Panc1 (cell line): Measurements from ENCODE around the gene DFFB. TPM values are rescaled to one million over a fixed set of nuclear protein-coding genes. Genes with fewer than 3 reads are reported as not detected.
"Not testable (repeated sequence)": the region's sequence is repeated elsewhere in the genome, so short reads cannot be mapped to it uniquely, and the experiment has no call there.

Experiments used
- ATAC-seq: fragments of 200-7000 bp; cut with Tn5 transposase; 2 replicates; pipeline ENCODE4 v1.9.1; 2020; ENCODE audit warnings: mild to moderate bottlenecking, moderate library complexity
- BruUV-seq: library from RNA; stranded (reverse); fragments of 400-500 nt; replicated peaks from 2 replicates; lab custom pipeline; 2021; lab: Mats Ljungman, UMichigan
- CTCF ChIA-PET: fragments of 300-600 bp; sonication (Branson Sonifier 250); formaldehyde crosslinking; loops from one replicate; lab custom pipeline; 2022; ENCODE audit warnings: antibody characterized with exemption; lab: Charles Lee
- POLR2A ChIA-PET: fragments of 300-600 bp; sonication (Branson Sonifier 250); formaldehyde crosslinking; loops from one replicate; lab custom pipeline; 2022; ENCODE audit warnings: antibody characterized with exemption; lab: Charles Lee
- DNase-seq: peaks from one replicate; pipeline ENCODE4 v3.0.0-alpha.2; 2010; ENCODE audit warnings: low read depth, low spot score
- H3K27ac ChIP-seq: 2 replicates; pipeline ENCODE4 v1.5.1; 2011; ENCODE audit warnings: mild to moderate bottlenecking, low read length, inconsistent platforms
- H3K27me3 ChIP-seq: fragments of 200-500 bp; sonication (Bioruptor generic); 2 replicates; pipeline ENCODE4 v1.6.0; 2014; ENCODE audit warnings: low read length, inconsistent platforms; ENCODE audit not compliant: control insufficient read depth, insufficient read depth
- H3K36me3 ChIP-seq: fragments of 200-500 bp; sonication (Bioruptor generic); 2 replicates; pipeline ENCODE4 v1.5.1; 2014; ENCODE audit warnings: inconsistent platforms, mild to moderate bottlenecking, low read length, moderate library complexity; ENCODE audit not compliant: control insufficient read depth, insufficient read depth
- H3K4me1 ChIP-seq: 2 replicates; pipeline ENCODE4 v1.5.1; 2011; ENCODE audit warnings: inconsistent platforms, mild to moderate bottlenecking, low read length, moderate library complexity; ENCODE audit not compliant: control insufficient read depth, insufficient read depth
- H3K4me3 ChIP-seq, 2 experiments: 2 replicates each; pipeline ENCODE4 v1.5.1; 2011 to 2012; ENCODE audit warnings: low read depth in 2 of 2, low read length in 2 of 2, mild to moderate bottlenecking in 2 of 2, inconsistent platforms in 1 of 2, moderate library complexity in 1 of 2
- H3K9me3 ChIP-seq: fragments of 200-500 bp; sonication (Bioruptor generic); 2 replicates; pipeline ENCODE4 v1.5.1; 2014; ENCODE audit warnings: low read depth, mild to moderate bottlenecking, inconsistent platforms, low read length, moderate library complexity; ENCODE audit not compliant: control insufficient read depth, insufficient read depth
- CTCF ChIP-seq: fragments of 450-650 bp; IDR thresholded peaks from 2 replicates; pipeline ENCODE4 v1.5.1; 2017; ENCODE audit warnings: mild to moderate bottlenecking
- POLR2AphosphoS5 ChIP-seq: IDR thresholded peaks from 2 replicates; pipeline ENCODE4 v1.6.1; 2012; ENCODE audit warnings: mild to moderate bottlenecking, low read depth, low read length, moderate library complexity
- SIN3A ChIP-seq: IDR thresholded peaks from 2 replicates; pipeline ENCODE4 v1.6.1; 2012; ENCODE audit warnings: low read depth, mild to moderate bottlenecking, low read length, moderate library complexity, borderline replicate concordance; ENCODE audit not compliant: insufficient read depth
- TCF7L2 ChIP-seq: IDR thresholded peaks from 2 replicates; pipeline ENCODE4 v1.6.1; 2011; ENCODE audit warnings: mild to moderate bottlenecking, low read depth, low read length, inconsistent platforms
- in situ Hi-C: cut with HindIII; loops from 2 replicates; pipeline ENCODE4 v1.10.0; 2016; ENCODE audit warnings: low sequenced_read_pairs, low pct_unique_long_range_greater_than_20kb
- intact Hi-C: fragments of 100-400 bp; cut with micrococcal nuclease; formaldehyde crosslinking; loops from one replicate; pipeline ENCODE4 v1.10.0; 2022; ENCODE audit not compliant: unreplicated experiment
- total RNA-seq: library from RNA; stranded (reverse); gene quantifications from one replicate; pipeline ENCODE4 v1.2.1, GENCODE V29; 2021; ENCODE audit not compliant: unreplicated experiment
- TF ChIP-seq, protein P1 (sequence below), 2 experiments: IDR thresholded peaks; 2 replicates each; pipeline ENCODE4 v1.6.1; 2011 to 2012; ENCODE audit warnings: low read depth in 2 of 2, control low read depth in 1 of 2, low read length in 1 of 2, mild to moderate bottlenecking in 1 of 2, moderate library complexity in 1 of 2; ENCODE audit not compliant: insufficient read depth in 1 of 2

The DFFB gene
- total RNA-seq, 1 experiment from 2014 or later, result 3.0 TPM

GRCh38 chr1:3917761-3918160 lies 60.5 kb downstream of the DFFB start:
- intact Hi-C loops (loop anchor here (10.0 kb wide), 1 partner anchor 137 kb away; no protein-coding TSS in a partner anchor), in situ Hi-C loops (no loop called here)
- ChIA-PET POLR2A (no interaction called here), CTCF (interaction anchor here (0.7 kb wide), 1 partner anchor 142 kb away, joined by 5 read pairs; no protein-coding TSS in a partner anchor)
- Histone ChIP-seq H3K27me3 (no peaks in the 10 kb centered on the region), H3K27ac (no peak overlapping the region), H3K9me3 (no peaks in the 10 kb centered on the region), H3K36me3 (no peaks in the 10 kb centered on the region), H3K4me1 (no peaks in the 10 kb centered on the region), H3K4me3 (no peak overlapping the region)
- BruUV-seq, result no TSS peak
- TF ChIP-seq TCF7L2, result no peak
- TF ChIP-seq, protein P1, sequence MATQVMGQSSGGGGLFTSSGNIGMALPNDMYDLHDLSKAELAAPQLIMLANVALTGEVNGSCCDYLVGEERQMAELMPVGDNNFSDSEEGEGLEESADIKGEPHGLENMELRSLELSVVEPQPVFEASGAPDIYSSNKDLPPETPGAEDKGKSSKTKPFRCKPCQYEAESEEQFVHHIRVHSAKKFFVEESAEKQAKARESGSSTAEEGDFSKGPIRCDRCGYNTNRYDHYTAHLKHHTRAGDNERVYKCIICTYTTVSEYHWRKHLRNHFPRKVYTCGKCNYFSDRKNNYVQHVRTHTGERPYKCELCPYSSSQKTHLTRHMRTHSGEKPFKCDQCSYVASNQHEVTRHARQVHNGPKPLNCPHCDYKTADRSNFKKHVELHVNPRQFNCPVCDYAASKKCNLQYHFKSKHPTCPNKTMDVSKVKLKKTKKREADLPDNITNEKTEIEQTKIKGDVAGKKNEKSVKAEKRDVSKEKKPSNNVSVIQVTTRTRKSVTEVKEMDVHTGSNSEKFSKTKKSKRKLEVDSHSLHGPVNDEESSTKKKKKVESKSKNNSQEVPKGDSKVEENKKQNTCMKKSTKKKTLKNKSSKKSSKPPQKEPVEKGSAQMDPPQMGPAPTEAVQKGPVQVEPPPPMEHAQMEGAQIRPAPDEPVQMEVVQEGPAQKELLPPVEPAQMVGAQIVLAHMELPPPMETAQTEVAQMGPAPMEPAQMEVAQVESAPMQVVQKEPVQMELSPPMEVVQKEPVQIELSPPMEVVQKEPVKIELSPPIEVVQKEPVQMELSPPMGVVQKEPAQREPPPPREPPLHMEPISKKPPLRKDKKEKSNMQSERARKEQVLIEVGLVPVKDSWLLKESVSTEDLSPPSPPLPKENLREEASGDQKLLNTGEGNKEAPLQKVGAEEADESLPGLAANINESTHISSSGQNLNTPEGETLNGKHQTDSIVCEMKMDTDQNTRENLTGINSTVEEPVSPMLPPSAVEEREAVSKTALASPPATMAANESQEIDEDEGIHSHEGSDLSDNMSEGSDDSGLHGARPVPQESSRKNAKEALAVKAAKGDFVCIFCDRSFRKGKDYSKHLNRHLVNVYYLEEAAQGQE (IDR thresholded peaks at IDR 0.05; ENCODE audit: insufficient read depth in 1 of 2, low read depth in 2 of 2, low read length in 1 of 2), result no peak
- TF ChIP-seq CTCF, result no peak
- no peak for TF ChIP-seq SIN3A
- no peak for TF ChIP-seq POLR2AphosphoS5
- DNase-seq (no peak), ATAC-seq (no peak)

GRCh38 chr1:3918359-3918758 lies 61.1 kb downstream of the DFFB start:
- H3K27me3 ChIP-seq, POLR2A ChIA-PET, H3K9me3 ChIP-seq, H3K4me1 ChIP-seq, DNase-seq, H3K4me3 ChIP-seq, H3K36me3 ChIP-seq, in situ Hi-C loops, CTCF ChIA-PET, H3K27ac ChIP-seq, ATAC-seq, BruUV-seq: not testable (repeated sequence)
- intact Hi-C loops, result loop anchor here (10.0 kb wide), 1 partner anchor 136 kb away; no protein-coding TSS in a partner anchor

DNA sequence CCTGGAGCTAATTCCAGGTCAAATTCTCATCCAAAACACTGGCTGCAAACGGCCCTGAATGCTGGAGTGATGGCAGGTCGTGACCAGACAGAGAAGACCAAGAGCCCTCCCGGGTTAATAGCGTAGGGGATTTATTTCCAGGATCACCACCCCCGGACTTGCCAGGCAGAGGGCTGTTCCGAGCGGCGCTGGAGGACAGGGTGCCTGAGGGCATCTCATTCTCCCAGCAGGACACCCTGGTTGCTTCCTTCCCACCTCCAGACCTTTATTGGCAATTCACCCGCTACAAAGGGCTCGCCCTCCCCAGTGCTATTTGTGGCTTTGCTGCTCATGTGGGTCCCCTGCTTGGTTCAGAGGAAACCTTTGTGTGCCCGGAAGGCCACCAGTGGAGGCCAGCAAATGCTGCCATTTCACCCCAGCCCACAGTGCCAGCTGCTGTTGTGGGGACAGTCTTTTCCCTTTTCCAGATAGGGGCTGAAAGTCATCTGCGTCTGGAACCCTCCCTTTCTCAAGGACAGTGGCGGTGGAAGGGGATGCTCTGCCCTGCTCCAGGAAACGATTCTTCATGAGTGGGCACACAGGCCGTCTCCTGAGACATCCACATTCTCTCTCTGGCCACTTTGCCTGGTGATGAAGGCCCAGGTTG lies 61.8 kb downstream of the DFFB start:
- no peaks in the 10 kb centered on the region for H3K4me1 ChIP-seq
- intact Hi-C loops, result loop anchor here (10.0 kb wide), 1 partner anchor 136 kb away; no protein-coding TSS in a partner anchor
- no peaks in the 10 kb centered on the region for H3K27me3 ChIP-seq
- DNase-seq, result no peak
- in situ Hi-C loops, result no loop called here
- no peak overlapping the region for H3K4me3 ChIP-seq
- TF ChIP-seq, protein P1 (IDR thresholded peaks at IDR 0.05; ENCODE audit: insufficient read depth in 1 of 2, low read depth in 2 of 2, low read length in 1 of 2), result no peak
- no peak for TF ChIP-seq SIN3A
- no peak for TF ChIP-seq POLR2AphosphoS5
- TF ChIP-seq TCF7L2, result no peak
- no peak for TF ChIP-seq CTCF
- no peaks in the 10 kb centered on the region for H3K9me3 ChIP-seq
- CTCF ChIA-PET, result no interaction called here
- no peak overlapping the region for H3K27ac ChIP-seq
- H3K36me3 ChIP-seq, result no peaks in the 10 kb centered on the region
- POLR2A ChIA-PET, result no interaction called here
- no TSS peak for BruUV-seq
- ATAC-seq, result peak; percentile 23; the same call in 1 of the 2 replicates
